GM19328 (cell line): ENCODE results near the gene ATP13A1.
"Not testable (repeated sequence)": the region's sequence is repeated elsewhere in the genome, so short reads cannot be mapped to it uniquely, and the experiment has no call there.

Experiments used
- ATAC-seq: cut with Tn5 transposase; IDR thresholded peaks from one replicate; pipeline ENCODE4 v1.9.1; 2021; ENCODE audit warnings: mild to moderate bottlenecking, moderate library complexity; ENCODE audit not compliant: unreplicated experiment

Gene ATP13A1

DNA sequence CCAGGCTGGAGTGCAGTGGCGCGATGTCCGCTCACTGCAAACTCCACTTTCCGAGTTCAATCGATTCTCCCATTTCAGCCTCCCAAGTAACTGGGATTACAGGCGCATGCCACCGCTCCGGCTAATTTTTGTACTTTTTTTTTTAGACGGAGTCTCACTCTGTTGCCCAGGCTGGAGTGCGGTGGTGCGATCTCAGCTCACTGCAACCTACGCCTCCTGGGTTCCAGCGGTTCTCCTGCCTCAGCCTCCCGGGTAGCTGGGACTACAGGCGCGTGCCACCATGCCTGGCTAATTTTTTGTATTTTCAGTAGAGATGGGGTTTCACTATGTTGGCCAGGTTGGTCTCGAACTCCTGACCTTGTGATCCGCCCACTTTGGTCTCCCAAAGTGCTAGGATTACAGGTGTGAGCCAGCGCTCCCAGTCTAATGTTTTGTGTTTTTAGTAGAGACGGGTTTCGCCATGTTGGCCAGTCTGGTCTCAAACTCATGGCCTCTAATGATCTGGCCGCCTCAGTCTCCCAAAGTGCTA is 2.0 kb upstream of the ATP13A1 start:
- not testable (repeated sequence) for ATAC-seq

DNA sequence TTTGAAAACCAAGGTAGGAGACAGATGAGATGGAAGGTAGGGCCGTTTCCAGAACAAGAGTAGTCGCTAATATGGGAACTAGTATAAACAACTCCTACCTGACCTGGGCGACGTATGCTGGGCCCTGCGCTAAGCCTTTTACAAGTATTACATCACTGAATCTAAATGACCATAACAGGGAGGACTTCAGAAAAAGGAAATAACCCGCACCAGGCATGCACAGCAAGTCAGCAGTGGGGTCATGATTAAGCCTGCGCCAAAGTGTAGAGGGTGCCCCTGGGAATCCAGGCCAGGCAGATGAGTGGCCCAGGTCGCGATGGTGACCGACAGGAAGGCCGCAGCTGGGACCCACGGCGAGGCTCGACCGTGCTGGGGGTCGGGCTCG is 613 bp downstream of the ATP13A1 start:
- no peak for ATAC-seq

DNA sequence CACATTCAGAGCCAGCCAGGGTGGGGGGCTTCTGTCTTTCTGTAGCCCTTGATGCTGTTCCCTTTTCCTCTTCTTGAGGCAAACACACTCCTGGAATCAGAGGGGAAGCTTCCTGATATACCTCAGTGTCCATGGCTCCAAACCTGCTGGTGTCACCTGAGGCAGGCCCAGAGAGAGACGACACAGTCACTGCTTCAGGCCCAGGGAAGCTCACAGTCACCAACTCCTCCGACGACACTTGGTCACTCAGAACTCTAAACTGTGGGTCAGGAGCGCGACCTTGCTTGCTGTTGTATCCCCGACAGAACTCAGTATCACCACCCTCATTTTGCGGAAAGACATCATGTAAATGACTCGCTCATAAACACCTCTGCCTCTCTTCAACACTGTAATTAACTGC is 1.1 kb downstream of the ATP13A1 start:
- ATAC-seq: no peak

DNA sequence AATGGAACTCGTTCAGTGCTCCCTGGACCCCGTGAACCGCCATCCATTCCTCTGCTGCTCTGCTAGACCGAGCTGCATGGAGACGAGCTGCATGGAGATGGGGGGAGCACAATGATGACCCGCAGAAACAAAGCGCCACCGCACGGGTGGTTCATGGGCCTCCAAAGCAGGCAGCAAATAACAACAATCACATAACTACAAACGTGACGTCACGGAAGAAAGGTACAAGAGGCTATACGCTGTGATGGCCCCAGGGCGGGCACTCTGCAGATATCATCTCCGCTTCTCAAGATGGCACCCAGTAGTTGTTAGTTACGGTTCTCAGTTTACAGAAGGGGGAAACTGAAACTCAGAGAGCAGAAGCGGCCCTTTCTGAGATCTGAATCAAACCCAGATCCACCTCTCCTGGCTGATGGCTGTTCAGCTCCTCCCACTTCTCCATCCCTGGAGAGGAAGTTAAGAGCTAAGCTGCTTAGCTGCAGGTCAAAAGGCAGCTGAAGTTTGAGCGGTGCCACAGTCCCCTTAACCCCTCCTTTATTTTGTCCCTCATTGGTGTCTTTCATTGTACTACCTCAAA is 1.7 kb downstream of the ATP13A1 start:
- ATAC-seq: no peak

- no peak for ATAC-seq
Measured at GRCh38 chr19:19661141-19661674, 2.3 kb downstream of the ATP13A1 start.

- no peak for ATAC-seq
Measured at GRCh38 chr19:19659646-19660245, 3.7 kb downstream of the ATP13A1 start.

DNA sequence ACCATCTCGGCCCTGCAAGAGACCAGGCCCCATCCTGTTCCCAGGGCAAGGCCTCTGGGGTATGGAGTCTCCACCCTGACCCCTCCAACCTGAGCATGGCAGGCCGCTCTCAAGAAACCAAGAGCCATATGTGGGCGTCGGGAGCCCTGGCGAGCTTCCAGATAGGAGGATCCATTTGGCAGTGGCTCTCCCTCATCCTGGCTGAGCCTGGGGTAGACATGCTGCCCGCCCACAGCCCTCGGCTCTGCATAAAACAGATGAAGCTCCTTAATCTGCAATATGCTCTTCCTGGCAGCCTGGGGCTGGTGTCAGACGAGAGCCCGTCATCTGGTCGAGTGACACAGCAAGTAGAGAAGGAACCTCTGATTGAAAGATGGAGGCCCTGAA is 6.1 kb downstream of the ATP13A1 start:
- ATAC-seq: no peak

- ATAC-seq: no peak
Measured at GRCh38 chr19:19656451-19657396, 6.8 kb downstream of the ATP13A1 start.

DNA sequence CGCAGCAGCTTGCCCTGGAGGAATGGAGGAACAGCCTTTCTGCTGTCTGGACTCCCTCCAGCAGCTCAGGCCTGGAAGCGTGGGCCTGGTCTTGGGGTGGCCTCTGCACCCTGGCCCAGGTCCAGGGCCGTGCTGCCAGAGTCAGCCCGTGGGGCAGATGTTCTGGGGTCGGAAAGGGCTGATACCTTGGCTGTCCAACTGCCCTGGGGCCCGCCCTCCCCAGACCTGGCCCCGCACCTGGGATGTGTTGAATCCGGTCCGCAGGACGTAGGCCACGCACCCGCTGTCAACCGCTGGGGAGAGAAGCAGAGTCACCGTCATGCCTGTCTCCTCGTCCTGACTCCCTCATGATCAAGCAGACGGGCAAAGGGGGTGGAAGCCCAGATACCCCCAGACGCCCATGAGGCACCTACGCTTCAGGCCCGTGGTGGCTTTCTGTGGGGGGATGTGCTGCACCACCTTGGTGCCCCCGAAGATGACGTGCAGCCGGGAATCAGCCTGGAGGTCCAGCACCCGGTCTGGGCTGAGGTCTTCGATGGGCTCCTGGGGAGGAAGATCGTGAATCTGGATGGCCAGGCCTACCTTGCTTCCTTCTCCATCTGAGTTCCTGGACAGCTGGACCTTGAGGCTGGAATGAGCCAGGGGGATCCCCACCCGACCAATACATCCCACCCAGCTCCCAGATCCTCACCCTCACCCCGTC is 7.7 kb downstream of the ATP13A1 start:
- ATAC-seq: no peak

DNA sequence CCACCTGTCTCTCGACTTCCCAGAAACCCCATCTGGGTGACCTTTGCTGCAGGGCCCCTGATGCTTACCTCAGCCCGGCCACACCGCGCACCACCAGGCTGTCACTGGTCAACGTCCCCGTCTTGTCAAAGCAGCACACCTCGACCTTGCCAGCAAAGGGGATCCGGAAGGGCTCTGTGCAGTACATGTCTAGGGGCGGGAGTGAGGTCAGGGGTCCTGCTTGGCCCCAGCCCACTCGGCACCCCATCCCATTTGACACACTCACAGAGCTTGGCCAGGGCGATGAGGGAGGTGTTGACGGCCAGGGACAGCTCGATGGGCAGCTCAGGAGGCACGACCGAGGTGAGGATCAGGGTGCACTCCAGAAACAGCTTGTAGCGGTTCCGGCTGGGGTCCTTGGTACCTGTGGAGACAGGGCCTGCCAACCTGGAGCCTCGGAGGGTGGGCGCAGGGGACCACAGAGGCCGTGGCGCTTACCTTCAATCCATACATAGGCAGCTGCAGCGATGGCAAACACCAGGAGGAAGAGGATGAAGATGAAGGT is 8.4 kb downstream of the ATP13A1 start:
- no peak for ATAC-seq

DNA sequence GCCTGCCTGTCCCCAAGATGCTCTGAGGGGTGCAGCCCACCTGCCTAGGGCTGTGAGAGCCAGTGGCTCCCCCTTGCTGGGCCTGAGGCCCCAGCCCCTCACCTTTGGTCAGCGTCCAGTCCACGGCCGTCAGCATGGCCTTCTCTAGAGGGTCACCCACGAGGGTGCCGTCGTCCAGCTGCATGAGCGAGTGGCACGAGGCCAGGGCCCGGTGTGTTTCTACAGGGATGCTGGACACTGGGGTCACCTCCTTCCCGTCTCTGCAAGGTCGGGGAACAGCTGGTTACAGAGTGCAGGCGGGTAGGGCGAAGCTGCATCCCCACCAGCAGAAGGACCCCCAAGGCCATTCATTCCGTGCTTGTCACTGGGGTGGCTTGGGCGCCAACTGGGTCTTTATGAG is 9.0 kb downstream of the ATP13A1 start:
- no peak for ATAC-seq

DNA sequence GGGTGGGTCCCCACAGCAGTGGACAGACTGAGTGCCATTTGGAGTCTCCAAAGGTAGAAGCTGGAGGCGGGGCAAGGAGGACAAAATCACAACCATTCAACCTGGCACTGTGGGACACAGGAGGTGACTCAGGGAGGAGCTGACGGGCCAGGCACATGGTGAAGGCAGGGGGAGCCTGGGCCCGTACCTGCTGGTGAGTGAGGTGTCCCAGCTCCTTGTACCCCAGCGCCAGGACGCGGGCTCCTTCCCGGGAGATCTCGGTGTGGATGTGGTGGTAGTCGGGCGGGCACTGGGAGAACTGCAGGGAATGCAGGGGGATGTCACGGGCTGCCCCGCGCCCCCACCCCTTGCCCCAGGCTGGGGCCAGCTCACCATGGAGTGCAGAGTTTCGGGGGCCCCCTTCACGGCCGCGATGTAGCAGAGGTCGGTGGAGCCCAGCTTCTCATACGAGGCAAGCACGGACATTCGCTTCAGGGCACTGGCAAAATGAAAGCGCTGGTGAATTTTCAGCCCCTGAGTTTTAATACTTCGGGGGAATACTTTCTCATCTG is 9.8 kb downstream of the ATP13A1 start:
- no peak for ATAC-seq

DNA sequence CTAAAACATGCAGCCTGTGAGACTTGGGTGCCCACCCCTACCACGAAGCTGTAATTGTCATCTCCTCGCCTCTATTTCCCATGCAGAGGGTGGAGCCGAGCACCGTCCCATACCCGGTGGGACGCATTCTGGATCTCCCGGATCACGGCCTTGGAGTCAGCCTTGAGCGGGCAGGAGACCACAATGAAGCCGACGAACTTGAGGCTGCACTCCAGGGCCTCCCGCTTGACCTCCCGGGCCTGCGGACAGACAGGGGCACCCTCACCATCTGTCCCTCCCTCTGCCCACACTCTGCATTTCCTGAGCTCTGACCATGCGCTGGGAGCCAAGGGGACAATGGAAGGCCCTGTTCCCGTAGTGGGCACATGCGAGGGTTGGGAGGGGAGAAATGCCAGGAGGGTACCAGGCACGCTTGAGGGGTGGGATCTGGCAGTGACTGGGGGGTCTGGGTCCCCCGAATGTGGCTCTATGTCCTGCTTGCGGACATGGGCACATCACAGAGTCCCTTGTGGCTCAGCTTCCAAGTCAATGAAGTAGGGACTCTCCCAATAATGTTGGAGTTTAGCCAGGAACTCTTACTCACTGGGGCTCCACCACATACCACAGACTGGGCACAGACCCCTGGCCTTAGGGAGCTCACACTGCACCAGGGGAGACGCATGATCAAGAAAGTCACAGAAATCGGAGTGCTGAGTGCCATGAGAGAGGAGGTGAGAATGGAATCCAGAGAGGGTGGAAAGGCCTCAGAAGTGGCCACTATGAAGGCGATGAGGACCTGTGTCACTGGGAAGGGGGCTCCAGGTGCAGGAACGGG is 10.8 kb downstream of the ATP13A1 start:
- ATAC-seq: no peak

DNA sequence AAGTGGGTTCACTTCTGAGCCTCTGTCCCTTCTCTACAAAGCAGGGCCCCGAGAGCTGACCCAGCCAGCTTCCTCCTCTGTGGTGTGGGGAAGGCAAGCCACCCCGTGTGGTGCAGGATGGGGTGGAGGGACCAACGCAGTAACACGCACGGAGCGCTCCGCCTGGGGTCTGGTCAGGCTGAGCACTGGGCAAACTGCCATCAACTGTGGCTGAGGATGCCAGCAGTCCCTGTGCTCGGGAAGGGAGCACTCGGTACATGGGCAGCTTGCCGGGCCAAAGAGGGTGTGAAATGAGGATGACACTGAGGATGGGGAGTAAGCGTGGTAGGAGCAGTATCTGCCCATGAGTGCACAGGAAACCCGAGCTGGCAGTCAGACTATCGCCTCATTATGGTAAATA is 12.4 kb downstream of the ATP13A1 start:
- no peak for ATAC-seq

GRCh38 chr19:19650331-19650730 is 13.1 kb downstream of the ATP13A1 start:
- no peak for ATAC-seq

DNA sequence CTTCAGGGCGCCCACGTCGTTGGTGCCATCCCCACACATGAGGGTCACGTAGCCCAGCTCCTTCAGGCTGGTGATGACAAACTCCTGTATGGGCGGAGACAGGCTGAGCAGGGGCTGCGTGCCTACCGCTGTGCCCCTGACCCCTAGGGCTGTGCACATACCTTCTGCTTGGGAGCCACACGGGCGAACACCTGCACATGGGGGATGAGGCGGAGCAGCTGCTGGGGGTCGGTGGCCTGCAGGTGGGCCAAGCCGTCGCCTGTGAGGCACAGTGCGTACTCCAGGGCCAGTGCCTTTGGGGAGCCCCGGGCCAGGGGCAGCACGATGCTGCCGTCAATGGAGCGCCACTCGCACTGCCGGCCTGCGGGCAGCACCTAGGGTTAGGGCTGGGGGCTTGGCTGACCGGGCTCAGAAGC is 13.9 kb downstream of the ATP13A1 start:
- no peak for ATAC-seq

DNA sequence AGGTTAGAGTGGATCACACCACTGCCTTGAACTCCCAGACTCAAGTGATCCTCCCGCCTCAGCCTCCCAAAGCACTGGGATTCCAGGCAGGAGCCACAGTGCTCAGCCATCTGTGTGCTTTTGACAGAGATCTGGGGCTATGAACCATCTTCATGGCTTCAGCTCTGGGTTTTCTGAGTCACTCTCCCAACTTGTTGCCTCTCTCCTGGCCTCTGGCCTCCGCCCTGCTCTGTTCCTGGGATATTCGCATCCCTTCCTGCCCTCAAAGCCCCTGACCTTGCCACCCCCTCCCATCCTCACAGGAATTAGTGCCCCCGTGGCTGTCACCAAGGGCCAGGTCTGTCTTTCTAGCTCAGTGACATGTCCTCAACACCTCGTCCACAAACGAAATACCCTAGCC is 14.3 kb downstream of the ATP13A1 start:
- no peak for ATAC-seq

DNA sequence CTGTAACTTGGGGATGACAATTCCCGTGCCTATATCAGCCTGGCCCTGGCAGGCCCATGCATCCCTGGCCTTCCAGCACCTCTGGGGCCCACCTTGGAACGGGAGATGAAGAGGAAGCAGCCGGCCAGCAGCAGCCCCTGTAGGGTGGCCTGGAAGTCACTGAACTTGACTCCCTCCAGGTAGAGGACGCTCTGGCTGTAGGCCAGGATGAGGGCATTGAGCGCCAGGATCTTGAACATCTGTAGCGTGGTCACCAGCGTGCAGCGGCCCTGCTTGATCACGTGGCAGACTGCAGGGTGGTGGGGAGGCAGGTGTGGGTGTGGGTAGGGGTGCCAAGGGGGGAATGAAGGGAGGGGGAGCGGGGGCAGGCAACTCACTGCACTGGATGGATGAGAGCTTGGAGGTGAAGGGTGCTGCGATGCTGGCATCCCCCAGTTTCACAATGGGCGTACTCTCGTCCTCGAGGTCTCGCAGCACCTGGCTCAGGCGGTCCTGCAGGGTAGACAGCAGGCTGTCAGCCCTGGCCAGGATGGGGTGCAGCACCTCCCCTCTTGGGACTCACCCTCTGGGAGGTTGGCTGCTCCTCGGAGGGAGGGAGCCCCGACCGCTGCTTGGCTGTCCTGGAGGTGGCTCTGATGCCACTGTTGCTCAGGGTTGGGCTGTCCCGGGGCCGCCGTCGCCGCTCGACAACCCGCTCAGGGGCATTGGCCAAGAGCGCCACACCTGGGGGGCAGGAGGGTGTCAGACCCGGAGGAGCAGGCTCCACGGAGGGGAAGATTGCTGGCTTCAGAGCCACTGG is 16.2 kb downstream of the ATP13A1 start:
- ATAC-seq: no peak
